WI38 (cell line): Measurements from ENCODE around the gene DYRK1A.

Experiments
- H3K4me3 ChIP-seq: 2 replicates; pipeline ENCODE4 v1.5.1; 2011; ENCODE audit warnings: low read depth, mild to moderate bottlenecking, control low read depth, low read length
- CTCF ChIP-seq: IDR thresholded peaks from 2 replicates; pipeline ENCODE4 v1.5.1; 2012; ENCODE audit warnings: low read depth, mild to moderate bottlenecking, control low read depth, low read length

The DYRK1A gene

DNA sequence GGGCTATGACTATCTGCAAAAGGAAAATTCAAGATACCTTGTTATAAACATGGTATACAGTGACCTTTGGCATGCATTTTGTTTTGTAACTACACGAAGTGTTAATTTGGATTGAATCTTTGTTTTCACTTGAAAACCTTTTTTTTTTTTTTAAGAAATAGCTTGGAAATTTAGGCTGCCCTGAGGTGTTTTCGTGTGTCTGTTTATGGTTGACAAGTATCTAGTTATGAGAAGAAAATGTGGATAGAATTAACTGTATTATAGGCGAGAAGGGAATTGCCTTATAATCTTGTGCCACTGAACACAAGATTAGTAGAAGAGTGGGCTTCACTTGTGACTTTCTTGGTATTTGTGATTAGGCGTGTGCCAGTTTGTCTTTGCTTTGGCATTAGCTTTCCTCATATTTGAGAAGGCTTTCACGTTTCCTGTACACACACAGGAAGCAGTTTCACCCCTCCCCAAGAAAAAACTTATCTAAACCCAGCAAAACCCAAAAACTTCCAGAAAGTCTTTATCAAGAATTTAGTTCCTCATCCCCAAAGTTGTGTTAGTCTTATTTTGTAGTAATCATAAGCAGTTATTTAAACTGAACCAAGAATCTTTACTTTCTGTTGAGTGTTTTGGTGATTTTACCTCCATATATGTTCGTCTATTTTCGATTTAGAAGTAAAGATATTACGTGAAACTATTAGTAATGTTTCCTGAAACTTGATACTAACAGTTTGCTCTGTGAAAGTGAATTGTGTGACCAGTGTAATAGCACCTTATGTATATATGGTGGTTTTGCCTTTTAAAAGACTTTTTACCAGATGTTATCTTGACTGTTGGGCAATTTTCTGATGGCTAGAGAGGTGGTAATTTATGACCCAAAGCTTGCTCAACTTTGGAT lies 3.8 kb downstream of the DYRK1A start:
- peak overlapping the region; percentile 70 for H3K4me3 ChIP-seq
- TF ChIP-seq CTCF, result no peak

DNA sequence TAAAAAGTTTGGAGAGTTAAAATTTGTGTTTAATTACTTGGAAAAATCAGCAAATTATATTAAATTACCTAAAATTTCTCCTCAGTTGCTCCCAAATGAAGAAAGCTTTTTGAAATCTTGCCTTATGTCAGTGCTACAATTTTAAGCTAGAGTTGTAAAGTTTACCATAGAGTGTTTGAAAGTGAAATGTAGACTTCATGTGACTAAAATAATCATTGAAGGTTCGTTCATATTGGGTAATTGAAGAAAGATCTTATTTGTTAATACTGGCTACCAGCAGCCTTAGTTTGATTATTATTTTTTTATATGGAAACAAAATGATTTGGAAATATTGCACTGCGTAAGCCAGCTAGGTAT lies 4.4 kb downstream of the DYRK1A start:
- TF ChIP-seq CTCF, result no peak
- H3K4me3 ChIP-seq, result peak overlapping the region; percentile 47

DNA sequence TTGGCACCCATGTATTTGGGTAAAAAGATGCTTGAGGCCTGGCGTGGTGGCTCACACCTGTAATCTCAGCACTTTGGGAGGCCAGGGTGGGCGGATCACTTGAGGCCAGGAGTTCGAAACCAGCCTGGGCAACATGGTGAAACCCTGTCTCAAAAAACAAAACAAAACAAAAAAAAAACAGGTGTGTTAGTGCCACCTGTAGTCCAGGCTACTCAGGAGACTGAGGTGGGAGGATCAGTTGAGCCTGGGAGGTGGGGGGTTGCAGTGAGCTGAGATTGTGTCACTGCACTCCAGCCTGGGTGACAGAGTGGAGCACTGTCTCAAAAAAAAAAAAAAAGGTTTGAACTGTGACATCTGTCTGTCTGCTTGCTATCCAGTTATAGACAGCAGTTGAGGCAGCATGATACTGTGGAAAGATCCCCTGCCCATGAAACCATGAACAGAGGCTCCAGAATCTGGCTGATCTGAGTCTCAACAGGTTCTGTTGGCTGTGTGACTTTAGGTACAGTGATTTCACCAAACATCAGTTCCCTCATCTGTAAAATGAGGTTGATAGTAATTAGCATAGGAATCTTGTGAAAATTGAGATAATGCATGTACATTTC lies 5.7 kb downstream of the DYRK1A start:
- TF ChIP-seq CTCF, result no peak
- no peak overlapping the region for H3K4me3 ChIP-seq

DNA sequence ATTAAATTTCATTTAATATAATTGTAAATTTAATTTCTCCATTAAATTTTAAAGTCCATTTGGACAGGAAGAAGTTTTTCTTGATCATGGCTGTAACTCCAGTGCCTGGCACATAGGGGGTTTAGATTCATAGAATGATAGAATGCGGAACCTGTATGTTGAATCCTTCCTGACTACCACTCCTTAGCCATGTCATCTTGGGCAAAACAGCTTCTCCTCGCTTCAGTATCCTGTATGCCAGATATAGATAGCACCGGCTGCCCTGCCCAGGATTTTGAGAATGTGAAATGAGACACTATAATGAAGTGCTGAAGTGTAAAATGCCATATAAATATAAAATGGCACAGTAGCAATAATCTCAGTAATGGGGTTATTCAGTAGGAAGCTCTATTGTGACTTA lies 6.4 kb downstream of the DYRK1A start:
- no peak for TF ChIP-seq CTCF
- no peak overlapping the region for H3K4me3 ChIP-seq

GRCh38 chr21:37373539-37373938 lies 7.0 kb downstream of the DYRK1A start:
- TF ChIP-seq CTCF, result no peak

DNA sequence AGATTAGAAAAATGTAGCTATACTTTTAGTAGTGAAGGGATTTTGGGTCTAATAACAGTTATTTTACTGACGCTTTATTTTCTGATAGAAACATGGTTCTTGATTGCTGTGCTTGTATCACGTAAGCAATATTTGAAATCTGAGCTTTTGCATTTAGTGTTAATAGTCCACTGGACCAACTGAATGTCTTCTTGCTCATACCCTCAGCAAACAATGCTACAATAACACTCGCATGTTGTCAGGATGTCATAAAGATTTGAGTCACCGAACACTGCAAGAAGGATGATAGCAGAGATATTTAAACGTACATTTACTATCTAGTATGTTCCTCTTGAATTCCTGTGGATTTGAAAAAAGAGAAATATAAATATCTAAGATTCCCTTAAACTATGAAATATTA lies 7.5 kb downstream of the DYRK1A start:
- TF ChIP-seq CTCF, result no peak
- H3K4me3 ChIP-seq, result no peak overlapping the region

More at GRCh38 chr21:37373539-37373938, 7.0 kb downstream of the DYRK1A start:
- H3K4me3 ChIP-seq, result no peak overlapping the region

DNA sequence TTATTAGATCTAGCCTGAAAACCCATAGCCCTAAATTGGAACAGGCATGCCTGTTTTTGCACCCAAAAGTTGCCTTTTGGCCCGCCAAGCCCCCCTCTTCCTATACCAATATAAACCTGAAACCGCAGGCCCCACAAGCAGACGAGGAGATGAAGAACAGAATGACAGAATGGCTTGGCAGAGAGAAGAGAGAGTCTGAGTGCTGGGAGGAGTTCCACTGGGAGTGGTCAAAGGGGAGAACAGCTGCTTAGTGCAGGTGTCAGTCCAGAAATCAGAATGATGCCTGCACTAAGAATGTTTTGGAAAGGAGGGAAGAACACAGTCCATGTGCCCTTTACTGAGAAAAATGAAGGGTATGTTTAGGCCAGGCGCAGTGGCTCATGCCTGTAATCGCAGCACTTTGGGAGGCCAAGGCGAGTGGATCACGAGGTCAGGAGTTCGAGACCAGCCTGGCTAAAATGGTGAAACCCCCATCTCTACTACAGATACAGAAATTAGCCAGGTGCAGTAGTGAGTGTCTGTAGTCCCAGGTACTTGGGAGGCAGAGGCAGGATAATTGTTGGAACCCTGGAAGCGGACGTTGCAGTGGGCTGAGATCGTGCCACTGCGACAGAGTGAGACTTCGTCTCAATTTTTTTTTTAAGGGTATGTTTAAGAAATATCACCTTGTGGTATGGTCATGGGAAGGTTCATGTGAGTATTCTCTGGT lies 9.4 kb downstream of the DYRK1A start:
- H3K4me3 ChIP-seq, result no peak overlapping the region
- TF ChIP-seq CTCF, result no peak
